ENCODE data around the gene LUZP1.

LUZP1 gene

GRCh38 chr1:23150742-23151141 lies 17.9 kb downstream of the LUZP1 start:
- DNase-seq = no peak

DNA sequence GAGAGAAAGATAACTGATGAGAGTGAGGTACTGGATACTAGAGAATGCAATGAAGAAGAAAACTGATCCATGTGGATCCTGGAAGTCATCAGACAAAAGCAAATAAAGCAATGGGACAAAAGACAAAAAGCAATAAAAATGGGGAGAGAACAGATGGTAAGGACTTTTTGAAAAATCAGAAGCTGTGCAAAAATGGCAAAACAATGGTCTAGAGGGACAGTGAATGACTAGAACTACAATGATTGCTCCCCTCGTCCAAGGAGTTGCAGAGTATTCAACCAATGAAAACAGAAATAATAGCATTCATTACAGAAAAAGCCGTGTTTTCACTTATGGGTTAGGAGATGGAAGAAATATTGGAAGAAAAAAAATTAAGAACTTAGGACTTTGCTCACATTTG lies 18.5 kb downstream of the LUZP1 start:
- no peak for DNase-seq

- no peak for DNase-seq
These were observed 19.5 kb downstream of the LUZP1 start for GRCh38 chr1:23149114-23149513.

GRCh38 chr1:23148084-23148483 lies 20.6 kb downstream of the LUZP1 start:
- no peak for DNase-seq

DNA sequence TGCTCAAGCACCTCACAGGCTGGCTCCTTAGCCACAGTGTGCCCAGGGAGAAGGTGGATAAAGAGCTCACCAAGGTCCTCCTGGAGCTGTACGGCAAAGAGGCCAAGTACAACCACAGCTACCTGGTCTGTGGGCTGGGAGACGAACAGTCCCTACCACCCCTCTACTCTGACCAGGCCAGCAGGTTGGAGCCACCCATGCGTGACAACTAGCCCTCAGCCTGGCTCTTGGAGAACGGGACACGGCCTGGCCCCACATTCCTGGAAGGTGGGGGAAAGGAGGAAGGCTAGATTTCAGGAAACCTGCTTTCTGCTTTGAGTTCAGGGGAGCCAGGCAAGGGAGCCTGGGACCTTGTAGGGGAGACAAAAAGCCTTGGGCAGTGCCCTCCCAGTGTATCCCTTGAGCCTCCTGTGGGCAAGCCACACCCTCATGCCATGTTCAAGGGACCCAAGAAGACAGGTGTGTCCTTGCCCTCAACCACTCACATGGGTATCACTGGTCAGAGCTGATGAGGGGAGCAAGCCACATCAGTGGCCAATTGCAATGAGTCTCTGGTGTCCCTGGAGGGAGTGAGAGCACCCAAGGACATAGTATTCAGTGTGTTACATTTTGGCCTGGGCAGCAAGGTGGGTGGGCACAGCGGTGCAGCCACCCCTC lies 27.6 kb downstream of the LUZP1 start:
- no peak for DNase-seq

GRCh38 chr1:23135268-23135667 lies 33.4 kb downstream of the LUZP1 start:
- DNase-seq = no peak

DNA sequence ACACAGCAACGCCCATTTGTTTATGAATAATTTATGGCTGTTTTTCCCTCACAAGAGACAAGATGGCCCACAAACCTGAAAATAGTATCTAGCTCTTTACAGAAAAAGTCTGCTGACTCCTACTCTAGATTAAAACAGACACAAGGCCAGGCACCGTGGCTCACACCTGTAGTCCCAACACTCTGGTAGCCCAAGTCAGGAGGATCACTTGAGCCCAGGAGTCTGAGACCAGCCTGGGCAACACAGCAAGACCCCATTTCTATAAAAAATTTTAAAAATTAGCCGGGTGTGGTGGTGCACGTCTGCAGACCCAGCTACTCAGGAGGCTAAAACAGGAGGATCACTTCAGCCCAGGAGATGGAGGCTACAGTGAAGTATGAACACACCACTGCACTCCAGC lies 34.6 kb downstream of the LUZP1 start:
- DNase-seq = no peak

GRCh38 chr1:23133587-23133986 lies 35.1 kb downstream of the LUZP1 start:
- DNase-seq = no peak

GRCh38 chr1:23132033-23132432 lies 36.6 kb downstream of the LUZP1 start:
- DNase-seq = no peak

DNA sequence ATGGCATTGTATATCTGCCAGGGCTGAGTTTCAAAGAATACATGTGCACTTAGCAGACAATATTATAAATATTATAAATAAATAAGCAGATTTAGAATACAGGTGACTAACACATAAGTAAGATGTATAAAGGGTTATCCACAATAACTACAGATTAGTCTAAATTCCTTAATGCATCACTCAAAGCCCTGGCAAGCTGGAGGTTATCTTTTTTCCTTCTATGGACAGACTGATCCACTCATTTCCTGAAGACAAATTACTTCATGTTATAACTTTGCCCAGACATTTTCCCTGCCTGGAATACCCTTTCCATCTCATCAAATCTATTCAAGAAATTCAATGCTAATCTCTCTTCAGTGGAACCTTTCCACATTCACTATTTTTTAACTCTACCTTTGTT lies 38.8 kb downstream of the LUZP1 start:
- DNase-seq = no peak

- DNase-seq = no peak
These were observed 41.9 kb downstream of the LUZP1 start for GRCh38 chr1:23126801-23127200.

- DNase-seq = no peak
These were observed 42.5 kb downstream of the LUZP1 start for GRCh38 chr1:23126200-23126599.

DNA sequence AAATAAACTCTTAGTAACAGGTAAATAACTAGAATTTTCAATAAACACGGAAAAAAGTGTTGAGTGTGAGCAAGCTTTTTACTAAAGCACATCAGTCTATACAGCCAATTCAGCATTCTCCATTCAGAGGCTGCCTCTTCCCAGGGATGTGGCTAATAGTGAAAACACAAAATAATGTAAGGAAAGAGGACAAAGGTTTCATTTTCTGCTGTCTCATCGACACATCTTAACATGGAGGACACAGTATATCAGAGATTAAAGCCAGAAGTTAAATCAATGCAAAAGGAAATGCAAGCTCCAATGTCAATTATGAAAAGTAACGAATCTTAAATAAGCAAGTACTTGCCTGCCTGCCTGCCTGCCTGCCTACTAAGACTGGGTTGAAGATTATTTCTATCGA lies 43.2 kb downstream of the LUZP1 start:
- no peak for DNase-seq

- no peak for DNase-seq
These were observed 44.2 kb downstream of the LUZP1 start for GRCh38 chr1:23124259-23125026.

GRCh38 chr1:23123528-23123927 lies 45.1 kb downstream of the LUZP1 start:
- no peak for DNase-seq

GRCh38 chr1:23122796-23123195 lies 45.9 kb downstream of the LUZP1 start:
- no peak for DNase-seq

GRCh38 chr1:23122023-23122748 lies 46.5 kb downstream of the LUZP1 start:
- DNase-seq = peak; percentile 69

DNA sequence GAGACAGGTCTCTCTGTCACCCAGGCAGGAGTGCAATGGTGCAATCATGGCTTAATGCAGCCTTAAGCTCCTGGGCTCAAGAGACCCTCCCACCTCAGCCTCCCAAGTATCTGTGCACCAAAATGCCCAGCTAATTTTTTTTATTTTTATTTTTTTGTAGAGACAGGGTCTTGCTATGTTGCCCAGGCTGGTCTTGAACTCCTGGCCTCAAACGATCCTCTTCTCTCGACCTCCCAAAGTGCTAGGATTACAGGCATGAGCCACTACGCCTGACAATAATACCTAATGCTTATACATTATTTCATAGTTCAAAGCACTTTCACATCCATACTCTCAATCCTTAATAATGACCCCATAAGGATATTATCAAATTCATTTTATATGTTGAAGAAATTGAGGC lies 48.3 kb downstream of the LUZP1 start:
- no peak for DNase-seq

DNA sequence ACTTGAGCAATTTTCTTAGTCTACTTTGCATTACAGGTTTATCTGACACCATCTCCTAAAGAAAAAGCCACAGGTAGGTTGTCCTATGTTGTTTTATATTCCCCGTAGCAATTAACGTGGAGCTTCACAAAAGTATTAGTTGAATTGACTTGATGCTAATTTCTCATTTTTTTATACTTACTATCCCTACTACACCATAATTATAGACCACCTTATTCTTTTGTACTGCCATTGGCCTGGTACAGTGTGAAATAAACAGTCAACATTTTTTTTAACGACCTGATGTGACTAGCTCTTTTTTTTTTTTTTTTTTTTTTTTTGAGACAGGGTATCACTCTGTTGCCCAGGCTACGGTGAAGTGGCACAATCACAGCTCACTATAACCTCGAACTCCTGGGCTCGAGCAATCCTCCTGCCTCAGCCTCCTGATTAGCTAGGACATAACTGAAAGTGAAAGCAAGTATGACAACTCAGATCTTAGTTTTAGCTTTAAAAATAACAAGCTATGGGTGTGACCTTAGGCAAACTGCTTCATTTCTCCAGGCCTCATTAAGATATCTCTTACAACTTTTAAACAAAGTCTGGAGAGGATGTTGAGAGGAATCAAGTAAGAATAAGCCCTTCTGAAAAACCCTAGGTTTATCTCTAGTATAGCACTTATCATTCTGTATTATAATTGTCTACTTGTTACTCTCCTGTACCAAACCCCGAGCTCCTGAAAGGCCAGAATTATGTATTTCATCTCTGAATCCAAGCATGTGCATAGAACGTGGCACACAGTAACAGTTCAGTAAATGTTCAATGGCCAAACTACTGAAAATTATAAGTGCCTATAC lies 49.5 kb downstream of the LUZP1 start:
- no peak for DNase-seq

- DNase-seq = no peak
These were observed 50.2 kb downstream of the LUZP1 start for GRCh38 chr1:23118407-23118806.

DNA sequence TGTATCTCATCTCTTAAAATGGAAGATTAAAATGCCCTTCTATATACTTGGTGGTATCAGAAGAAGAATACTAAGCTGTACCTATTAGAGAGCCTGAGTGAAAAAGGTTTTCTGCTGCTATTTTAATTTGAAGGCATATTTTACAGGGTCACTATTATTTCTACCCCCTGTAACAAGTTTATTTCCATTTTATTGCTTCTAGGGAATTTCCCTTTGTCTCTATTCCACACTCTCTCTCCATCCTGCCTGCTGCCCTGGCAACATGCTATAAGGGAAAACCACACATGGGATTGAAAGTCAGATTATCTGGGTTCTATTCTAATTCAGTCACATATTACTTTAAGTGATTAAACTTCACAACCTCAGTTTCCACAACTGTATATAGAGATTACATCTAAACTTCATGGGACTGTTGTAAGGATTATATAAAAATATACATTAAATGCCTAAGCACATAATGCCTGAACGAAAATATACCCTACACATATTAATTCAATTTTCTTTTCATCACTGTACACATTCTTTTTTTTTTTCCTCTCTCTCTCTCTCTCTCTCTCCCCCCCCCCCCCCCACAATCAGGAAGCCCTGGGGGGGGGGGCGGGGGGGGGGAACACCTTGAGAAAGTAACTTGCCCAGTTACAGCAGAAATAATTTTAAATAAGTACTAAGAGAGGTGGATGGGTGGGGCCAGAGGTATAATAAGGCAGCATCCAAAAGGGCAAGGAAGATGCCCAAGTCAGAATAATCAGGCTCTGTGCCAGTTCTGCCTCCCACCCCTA lies 51.5 kb downstream of the LUZP1 start:
- DNase-seq = no peak

GRCh38 chr1:23116216-23116836 lies 52.3 kb downstream of the LUZP1 start:
- DNase-seq = no peak

Measured in right hindlimb (tissue), 1 donor.